T47D (cell line): ENCODE measurements around the gene RNU6-1.

ENCODE experiments used
- DNase-seq, 2 experiments: peaks; one replicate each; pipeline versions ENCODE4 v3.0.0 to v3.0.0-alpha.2; 2011 to 2012; ENCODE audit warnings: low read depth in 1 of 2, low spot score in 1 of 2
- JUND ChIP-seq: IDR thresholded peaks from 2 replicates; pipeline ENCODE4 v1.6.1; 2012; ENCODE audit warnings: low read depth
- in situ Hi-C: cut with HindIII; loops from 2 replicates; pipeline ENCODE4 v1.10.0; 2016; ENCODE audit warnings: low sequenced_read_pairs, low pct_unique_long_range_greater_than_20kb

RNU6-1 gene

GRCh38 chr15:67835297-67836133 lies 4.3 kb downstream of the RNU6-1 start:
- in situ Hi-C loops = no loop called here
- DNase-seq = no peak
- no peak for TF ChIP-seq JUND

- in situ Hi-C loops = no loop called here
- TF ChIP-seq JUND = no peak
- peak in 1 of 2 experiments; percentile 29 for DNase-seq
These were observed 5.1 kb downstream of the RNU6-1 start for GRCh38 chr15:67834581-67835296.

GRCh38 chr15:67833710-67834511 lies 5.9 kb downstream of the RNU6-1 start:
- in situ Hi-C loops = no loop called here
- peak; percentile 49 to 68 for DNase-seq

DNA sequence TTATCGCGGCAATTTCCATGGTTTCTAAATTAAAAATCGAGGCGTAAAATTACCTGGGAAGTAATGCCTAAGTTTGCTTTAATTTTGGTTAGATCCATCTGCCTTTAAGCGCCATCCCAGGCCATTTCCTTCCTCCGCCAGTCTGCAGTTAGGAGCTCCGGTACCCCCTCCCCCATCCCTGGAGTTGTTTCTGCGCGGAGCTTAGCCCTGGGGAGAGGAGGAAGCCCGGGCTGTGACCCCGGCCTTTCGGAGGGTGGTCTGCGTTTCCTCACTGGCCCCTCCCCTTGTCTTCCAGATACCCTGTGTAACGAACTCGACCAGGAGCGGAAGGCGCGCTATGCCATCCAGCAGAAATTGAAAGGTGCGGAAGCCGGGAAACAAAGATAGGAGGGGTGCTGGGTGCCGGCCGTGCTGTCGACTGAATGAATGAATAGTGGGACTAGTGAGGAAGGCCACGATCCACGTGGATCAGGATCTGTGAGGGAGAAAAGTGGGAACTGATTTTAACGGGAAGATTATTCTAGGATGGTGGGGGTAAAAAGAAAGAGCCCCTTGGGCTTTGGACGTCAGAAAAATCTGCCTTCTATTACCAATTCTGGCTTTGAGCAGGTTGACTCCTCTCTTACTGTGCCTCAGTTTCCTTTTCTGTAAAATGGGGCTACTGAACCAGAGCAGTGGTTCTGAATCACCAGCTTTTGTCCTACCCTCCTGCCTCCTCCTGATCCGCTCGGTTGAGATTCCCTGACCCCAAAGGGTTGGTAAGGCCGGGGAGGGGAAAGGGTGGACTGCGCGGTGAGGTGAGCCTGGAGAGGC lies 6.7 kb downstream of the RNU6-1 start:
- DNase-seq = no peak
- in situ Hi-C loops = no loop called here
- no peak for TF ChIP-seq JUND

More at GRCh38 chr15:67833710-67834511, 5.9 kb downstream of the RNU6-1 start:
- no peak for TF ChIP-seq JUND

DNA sequence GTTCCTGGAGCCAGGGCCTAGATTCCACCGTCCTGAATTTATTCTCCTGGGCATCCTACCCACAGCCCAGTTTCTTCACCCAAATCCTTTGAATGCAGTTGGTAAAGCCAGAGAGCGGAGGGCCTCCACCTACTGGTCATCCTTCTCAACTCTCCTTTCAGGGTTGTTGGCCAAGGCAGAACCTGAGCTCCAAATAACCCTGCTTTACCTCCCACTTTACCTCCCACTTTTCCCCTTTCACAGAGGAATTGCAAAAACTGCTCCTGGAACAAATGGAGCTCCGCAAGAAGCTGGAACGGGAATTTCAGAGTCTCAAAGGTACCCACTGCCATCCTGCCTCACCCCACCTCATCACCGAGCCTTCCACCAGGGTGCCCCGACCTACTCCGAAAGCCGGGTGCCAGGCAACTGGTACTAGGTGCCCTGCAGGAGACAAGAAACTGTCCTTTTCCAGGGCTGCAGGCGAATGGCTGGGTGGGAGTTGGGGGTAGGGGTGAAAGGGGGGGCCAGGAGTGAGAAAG lies 7.8 kb downstream of the RNU6-1 start:
- peak; percentile 70 to 78 for DNase-seq
- in situ Hi-C loops = no loop called here
- no peak for TF ChIP-seq JUND

DNA sequence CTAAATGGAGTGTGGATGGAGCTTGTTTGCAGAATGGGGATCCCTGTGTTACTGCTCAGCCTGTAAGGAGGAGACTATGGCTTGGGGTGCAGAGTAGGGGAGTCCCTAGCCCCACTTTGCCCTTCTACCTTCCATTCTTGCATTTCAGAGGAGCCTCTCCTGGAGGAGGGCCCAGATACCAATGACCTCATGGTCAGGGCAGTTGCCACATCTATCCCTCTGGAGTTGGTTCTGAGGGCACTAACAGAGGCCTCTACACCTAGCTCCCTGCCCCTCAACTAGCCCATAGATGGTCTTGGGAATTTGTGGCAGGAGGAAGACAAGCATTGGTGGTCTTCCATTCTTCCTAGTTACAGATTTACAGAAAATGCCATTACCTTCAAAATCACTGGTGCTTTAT lies 8.5 kb downstream of the RNU6-1 start:
- in situ Hi-C loops = no loop called here
- TF ChIP-seq JUND = no peak
- DNase-seq = no peak

GRCh38 chr15:67829647-67830504 lies 10.0 kb downstream of the RNU6-1 start:
- DNase-seq = no peak
- TF ChIP-seq JUND = no peak
- in situ Hi-C loops = no loop called here

DNA sequence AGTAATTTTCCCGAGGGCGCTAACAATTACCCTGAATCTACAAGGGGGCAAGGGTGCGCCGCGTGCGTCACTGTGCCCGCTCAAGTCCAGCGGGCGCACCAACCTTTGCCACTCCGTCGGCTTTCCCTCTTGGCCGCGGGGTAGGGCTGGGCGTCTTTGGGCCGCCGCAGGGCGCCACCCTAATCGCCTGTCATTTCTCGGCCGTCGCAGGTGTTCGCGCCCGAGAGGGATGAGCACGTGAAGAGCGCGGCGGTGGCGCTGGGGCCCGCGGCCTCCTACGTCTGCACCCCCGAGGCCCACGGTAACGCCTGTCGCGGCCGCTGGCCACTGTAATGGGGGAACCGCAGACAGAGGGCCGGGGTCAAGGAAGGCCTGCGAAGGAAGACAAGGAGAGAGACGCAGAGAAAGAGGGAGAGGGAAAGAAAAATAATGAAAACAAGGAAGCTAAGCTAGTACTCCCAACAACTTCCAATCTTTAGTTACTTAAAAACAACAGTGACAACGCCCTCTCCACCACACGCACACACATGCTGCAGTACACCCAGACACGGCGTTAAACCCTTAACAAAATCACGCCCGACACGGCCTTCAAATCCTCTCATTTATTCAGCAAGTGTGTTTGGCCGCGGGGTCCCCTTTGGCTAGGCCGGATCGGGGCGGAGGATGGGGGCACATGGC lies 10.7 kb downstream of the RNU6-1 start:
- no peak for DNase-seq
- in situ Hi-C loops = no loop called here
- no peak for TF ChIP-seq JUND

DNA sequence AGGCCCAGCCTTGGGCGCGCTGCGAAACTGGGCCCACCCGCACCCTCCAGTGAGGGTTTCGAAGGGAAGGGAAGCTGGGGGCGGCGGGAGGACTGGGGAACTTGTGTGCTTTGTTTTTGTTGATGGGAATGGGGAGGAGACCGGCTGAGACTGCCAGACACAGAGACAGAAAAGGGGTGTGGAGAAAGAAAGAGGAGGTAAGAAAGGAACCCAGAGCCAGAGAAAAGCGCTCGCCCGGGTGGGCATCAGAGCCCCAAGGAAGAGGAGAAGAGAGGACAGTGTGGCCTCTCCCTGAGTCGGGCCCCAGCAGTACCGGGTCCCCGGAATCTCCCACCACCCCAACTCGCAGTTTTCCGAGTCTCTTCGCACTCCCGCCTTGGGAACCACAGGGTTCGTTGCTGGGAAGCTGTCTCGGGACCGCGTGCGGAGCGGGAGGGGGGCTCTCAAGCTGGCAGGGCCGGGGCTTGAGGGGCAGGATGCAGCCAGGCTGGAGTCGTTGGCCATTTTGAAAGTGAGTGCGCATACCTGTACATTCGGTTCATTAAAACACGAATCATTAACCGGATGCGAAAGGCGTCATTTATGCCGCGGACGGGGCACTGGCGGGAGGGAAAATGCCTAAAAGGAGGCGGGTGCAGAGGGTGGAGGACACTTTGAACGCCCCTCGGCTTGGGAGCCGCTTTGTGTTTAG lies 11.4 kb downstream of the RNU6-1 start:
- no peak for TF ChIP-seq JUND
- in situ Hi-C loops = no loop called here
- no peak for DNase-seq
